ENCODE measurements around the gene RADIL.

Gene RADIL, protein sequence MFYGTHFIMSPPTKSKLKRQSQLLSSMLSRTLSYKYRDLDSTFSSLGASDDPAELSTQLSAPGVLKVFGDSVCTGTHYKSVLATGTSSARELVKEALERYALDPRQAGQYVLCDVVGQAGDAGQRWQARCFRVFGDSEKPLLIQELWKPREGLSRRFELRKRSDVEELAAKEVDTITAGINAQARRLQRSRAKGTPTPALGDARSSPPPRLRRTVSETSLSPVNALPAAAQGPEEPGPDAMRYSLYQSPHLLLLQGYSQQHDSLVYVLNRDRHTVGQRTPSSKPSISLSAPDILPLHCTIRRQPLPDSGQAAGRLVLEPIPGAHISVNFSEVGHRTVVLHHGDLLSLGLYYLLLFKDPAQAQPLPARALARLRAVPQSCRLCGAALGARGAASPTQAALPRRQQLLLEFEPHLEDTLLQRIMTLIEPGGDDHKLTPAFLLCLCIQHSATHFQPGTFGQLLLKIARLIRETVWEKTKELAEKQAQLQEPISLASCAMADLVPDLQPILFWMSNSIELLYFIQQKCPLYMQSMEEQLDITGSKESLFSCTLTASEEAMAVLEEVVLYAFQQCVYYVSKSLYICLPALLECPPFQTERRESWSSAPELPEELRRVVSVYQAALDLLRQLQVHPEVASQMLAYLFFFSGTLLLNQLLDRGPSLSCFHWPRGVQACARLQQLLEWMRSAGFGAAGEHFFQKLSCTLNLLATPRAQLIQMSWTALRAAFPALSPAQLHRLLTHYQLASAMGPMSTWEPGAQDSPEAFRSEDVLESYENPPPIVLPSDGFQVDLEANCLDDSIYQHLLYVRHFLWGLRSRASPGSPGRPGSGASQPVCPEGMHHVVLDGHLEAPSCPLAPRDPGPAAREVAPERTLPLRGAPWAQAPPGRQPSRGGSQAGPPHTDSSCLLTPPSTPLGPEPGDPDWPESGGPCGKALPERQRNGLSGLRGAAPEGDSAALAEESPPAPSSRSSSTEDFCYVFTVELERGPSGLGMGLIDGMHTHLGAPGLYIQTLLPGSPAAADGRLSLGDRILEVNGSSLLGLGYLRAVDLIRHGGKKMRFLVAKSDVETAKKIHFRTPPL

DNA sequence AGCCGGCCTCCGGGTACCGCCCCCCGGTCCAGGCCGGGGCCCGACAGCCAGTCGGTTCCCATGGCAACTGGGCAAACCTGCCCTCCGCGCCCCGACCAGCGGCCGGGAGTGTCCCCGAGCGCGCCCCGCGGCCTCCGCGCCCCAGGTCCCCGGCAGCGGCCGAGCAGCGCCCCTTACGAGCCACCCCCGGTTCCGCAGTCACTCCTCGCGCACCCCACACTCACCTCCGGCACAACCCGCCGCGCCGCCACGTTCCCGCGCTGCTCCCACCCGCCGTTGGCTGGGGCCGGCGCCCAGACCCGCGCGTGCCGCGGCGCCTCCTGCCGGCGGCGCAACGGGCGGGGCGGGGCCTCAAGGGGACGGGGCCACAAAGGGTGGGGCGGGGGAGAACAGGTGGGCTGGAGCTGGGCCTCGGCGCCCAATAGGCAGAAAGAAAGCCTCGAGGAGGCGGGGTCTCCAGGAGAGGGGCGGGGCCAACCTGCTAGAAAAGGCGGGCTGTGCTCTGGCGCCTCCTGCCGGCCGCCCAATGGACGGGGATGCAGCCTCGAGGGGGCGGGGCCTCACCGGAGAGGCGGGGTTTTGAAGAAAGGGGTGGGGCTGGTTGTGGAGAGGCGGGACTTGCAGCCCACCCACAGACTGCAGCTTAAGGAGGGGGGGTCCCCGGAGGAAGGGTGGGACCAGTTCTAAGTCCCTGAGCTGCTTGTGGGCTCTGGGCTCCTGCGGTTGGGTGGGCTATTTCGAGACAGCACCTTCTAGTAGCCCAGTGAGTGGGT, at the start of gene RADIL:
Gene RADIL (minus strand): TSS at position 345 of the 773 bp plus-strand sequence. CDS start 5,577 bp downstream, outside the sequence.
- Histone ChIP-seq H3K9ac (ENCODE audit: low read length in 2 of 2) (peak within 1 kb of the TSS; percentile 26 to 36), H3K4me3 (ENCODE audit: low read length in 2 of 2) (peak within 1 kb of the TSS; percentile 63 to 74), H3K36me3 (ENCODE audit: control insufficient read depth in 2 of 2, insufficient read depth in 2 of 2, low read length in 2 of 2) (no peaks in the 10 kb centered on the region), H3K4me1 (ENCODE audit: control insufficient read depth, insufficient read depth, low read length) (peaks cover 20% of the 10 kb centered on the region), H3K27me3 (ENCODE audit: control insufficient read depth in 1 of 2, insufficient read depth in 2 of 2, low read length in 2 of 2) (no peaks in the 10 kb centered on the region), H3K27ac (ENCODE audit: low read length) (peak within 1 kb of the TSS; percentile 62), H3K9me3 (ENCODE audit: control insufficient read depth in 2 of 2, low read length in 2 of 2) (no peaks in the 10 kb centered on the region)

DNA sequence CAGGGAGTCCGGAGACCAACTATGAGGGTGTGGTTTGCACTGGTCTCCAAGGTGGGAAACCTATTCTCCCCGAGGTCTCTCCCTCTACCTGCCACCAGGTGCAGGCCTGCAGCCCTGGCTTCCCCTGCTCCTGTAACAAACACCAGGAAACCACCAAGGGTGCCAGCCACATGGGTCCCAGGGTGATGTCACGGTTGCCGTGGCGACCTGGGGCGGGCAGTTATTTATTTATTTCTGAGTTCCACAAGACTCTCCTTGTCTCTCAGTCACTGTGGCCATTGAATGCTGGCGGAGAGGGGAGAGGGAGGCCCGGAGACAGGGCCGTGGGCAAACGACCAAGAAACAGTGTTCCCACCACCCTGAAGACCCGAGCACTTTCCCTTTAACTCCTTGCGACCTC, 48.4 kb upstream of the RADIL start:
- Histone ChIP-seq H3K9ac (ENCODE audit: low read length in 2 of 2) (no peak overlapping the region), H3K27ac (ENCODE audit: low read length) (no peak overlapping the region), H3K27me3 (ENCODE audit: control insufficient read depth in 1 of 2, insufficient read depth in 2 of 2, low read length in 2 of 2) (peaks cover 8 to 13% of the 10 kb centered on the region in 2 donors)

DNA sequence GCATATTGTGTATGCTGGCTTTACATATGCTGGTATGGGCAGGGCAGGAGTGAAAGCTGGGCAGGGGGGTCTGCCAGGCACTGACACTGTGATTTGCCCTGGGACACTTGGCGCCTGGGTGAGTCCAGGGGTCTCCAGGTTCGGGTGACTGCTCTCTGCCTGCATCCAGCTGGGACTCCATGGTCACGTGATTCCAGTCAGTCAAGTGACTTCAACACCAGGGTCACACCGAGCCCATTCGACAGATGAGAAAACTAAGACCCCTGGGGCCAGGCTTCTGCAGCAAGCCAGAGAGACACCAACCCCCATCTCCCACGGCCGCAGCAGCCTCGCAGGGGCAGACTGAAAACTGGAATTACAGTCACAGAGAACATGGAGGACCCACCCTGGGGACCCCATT, 45.5 kb upstream of the RADIL start:
- Histone ChIP-seq H3K27ac (ENCODE audit: low read length) (no peak overlapping the region), H3K27me3 (ENCODE audit: control insufficient read depth in 1 of 2, insufficient read depth in 2 of 2, low read length in 2 of 2) (peaks cover 8 to 13% of the 10 kb centered on the region in 2 donors), H3K9ac (ENCODE audit: low read length in 2 of 2) (no peak overlapping the region), H3K4me1 (ENCODE audit: control insufficient read depth, insufficient read depth, low read length) (no peaks in the 10 kb centered on the region), H3K36me3 (ENCODE audit: control insufficient read depth in 2 of 2, insufficient read depth in 2 of 2, low read length in 2 of 2) (no peaks in the 10 kb centered on the region), H3K9me3 (ENCODE audit: control insufficient read depth in 2 of 2, low read length in 2 of 2) (no peaks in the 10 kb centered on the region), H3K4me3 (ENCODE audit: low read length in 2 of 2) (no peak overlapping the region)

More for the DNA sequence above, 48.4 kb upstream of the RADIL start:
- Histone ChIP-seq H3K9me3 (ENCODE audit: control insufficient read depth in 2 of 2, low read length in 2 of 2) (no peaks in the 10 kb centered on the region), H3K4me3 (ENCODE audit: low read length in 2 of 2) (no peak overlapping the region), H3K4me1 (ENCODE audit: control insufficient read depth, insufficient read depth, low read length) (no peaks in the 10 kb centered on the region), H3K36me3 (ENCODE audit: control insufficient read depth in 2 of 2, insufficient read depth in 2 of 2, low read length in 2 of 2) (no peaks in the 10 kb centered on the region)

DNA sequence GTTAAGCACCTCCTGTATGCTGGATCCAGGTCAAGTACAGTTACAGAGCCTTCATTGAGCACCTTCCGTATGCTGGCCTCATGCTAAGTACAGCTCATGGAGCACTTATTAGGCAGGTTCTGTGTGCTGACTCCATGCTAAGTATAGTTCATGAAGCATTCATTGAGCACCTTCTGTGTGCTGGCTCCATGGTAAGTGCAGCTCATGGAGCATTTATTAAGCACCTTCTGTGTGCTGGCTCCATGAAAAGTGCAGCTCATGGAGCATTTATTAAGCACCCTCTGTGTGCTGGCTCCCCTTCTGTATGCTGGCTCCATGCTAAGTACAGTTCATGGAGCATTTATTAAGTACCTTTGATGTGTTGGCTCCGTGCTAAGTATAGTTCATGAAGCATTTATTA, 44.9 kb upstream of the RADIL start:
- Histone ChIP-seq H3K9ac (ENCODE audit: low read length in 2 of 2) (no peak overlapping the region), H3K27me3 (ENCODE audit: control insufficient read depth in 1 of 2, insufficient read depth in 2 of 2, low read length in 2 of 2) (peaks cover 8 to 13% of the 10 kb centered on the region in 2 donors), H3K4me1 (ENCODE audit: control insufficient read depth, insufficient read depth, low read length) (no peaks in the 10 kb centered on the region), H3K27ac (ENCODE audit: low read length) (no peak overlapping the region), H3K4me3 (ENCODE audit: low read length in 2 of 2) (no peak overlapping the region), H3K36me3 (ENCODE audit: control insufficient read depth in 2 of 2, insufficient read depth in 2 of 2, low read length in 2 of 2) (no peaks in the 10 kb centered on the region), H3K9me3 (ENCODE audit: control insufficient read depth in 2 of 2, low read length in 2 of 2) (no peaks in the 10 kb centered on the region)

DNA sequence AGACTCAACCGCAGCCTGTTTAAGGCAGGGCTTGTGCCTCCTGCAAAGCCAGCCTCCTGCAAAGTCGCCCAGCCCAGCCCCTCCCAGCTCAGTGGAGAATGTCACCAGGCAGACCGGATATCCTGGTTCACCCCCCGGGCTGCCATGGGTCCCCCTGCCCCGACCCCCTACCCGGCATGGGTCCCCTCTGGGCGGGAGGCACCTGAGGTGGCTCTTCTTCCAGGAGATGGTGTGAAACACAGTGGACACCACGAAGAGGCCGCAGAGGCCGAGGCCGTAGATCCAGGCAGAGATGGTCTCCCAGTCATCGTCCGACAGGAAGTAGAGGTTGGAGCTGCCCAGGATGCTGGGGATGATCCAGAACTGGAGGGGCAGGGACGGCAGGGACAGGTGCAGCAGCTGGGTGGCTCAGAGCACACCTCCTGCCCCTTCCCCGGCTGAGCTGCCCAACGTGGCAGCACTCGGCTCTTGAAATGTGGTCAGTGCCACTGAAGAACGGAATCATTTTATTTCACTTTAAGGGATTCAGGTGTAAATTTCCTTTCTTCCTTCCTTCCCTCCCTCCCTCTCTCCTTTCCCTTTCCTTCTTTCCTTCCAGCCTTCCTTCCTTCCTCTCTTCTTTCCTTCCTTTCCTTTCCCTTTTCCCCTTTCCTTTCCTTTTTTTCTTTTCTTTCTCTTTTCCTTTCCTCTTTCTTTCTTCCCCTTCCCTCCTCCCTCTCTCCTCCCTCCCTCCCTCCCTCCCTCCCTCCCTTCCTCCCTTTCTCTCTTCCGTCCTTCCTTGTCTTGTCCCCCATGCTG, 36.7 kb upstream of the RADIL start:
- Histone ChIP-seq H3K4me3 (ENCODE audit: low read length in 2 of 2) (no peak overlapping the region), H3K4me1 (ENCODE audit: control insufficient read depth, insufficient read depth, low read length) (no peaks in the 10 kb centered on the region), H3K27me3 (ENCODE audit: control insufficient read depth in 1 of 2, insufficient read depth in 2 of 2, low read length in 2 of 2) (no peaks in the 10 kb centered on the region), H3K36me3 (ENCODE audit: control insufficient read depth in 2 of 2, insufficient read depth in 2 of 2, low read length in 2 of 2) (no peaks in the 10 kb centered on the region), H3K27ac (ENCODE audit: low read length) (no peak overlapping the region), H3K9me3 (ENCODE audit: control insufficient read depth in 2 of 2, low read length in 2 of 2) (peaks cover 0 to 6% of the 10 kb centered on the region in 2 donors), H3K9ac (ENCODE audit: low read length in 2 of 2) (no peak overlapping the region)

DNA sequence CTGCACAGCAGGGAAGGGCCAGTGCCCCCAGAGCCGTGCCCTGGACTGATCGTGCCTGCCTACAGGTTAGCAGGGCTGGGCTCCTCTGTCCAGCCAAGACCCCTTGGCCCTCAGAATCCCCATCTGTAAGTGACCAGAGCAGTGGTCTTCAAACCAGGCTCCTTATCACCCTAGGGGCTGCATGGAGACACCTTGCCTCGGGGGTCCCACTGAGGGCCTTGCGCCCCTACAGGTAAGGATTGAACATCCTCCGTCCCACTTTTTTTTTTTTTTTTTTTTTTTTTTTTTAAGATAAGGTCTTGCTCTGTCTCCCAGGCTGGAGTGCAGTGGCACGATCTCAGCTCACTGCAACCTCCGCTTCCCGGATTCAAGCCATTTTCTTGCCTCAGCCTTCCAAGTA, 32.6 kb upstream of the RADIL start:
- no peak overlapping the region for H3K27ac ChIP-seq (ENCODE audit: low read length)
- H3K27me3 ChIP-seq (ENCODE audit: control insufficient read depth in 1 of 2, insufficient read depth in 2 of 2, low read length in 2 of 2), result no peaks in the 10 kb centered on the region
- peaks cover 0 to 6% of the 10 kb centered on the region in 2 donors for H3K9me3 ChIP-seq (ENCODE audit: control insufficient read depth in 2 of 2, low read length in 2 of 2)
- no peak overlapping the region for H3K4me3 ChIP-seq (ENCODE audit: low read length in 2 of 2)
- H3K9ac ChIP-seq (ENCODE audit: low read length in 2 of 2), result no peak overlapping the region
- no peaks in the 10 kb centered on the region for H3K36me3 ChIP-seq (ENCODE audit: control insufficient read depth in 2 of 2, insufficient read depth in 2 of 2, low read length in 2 of 2)
- H3K4me1 ChIP-seq (ENCODE audit: control insufficient read depth, insufficient read depth, low read length), result no peaks in the 10 kb centered on the region

DNA sequence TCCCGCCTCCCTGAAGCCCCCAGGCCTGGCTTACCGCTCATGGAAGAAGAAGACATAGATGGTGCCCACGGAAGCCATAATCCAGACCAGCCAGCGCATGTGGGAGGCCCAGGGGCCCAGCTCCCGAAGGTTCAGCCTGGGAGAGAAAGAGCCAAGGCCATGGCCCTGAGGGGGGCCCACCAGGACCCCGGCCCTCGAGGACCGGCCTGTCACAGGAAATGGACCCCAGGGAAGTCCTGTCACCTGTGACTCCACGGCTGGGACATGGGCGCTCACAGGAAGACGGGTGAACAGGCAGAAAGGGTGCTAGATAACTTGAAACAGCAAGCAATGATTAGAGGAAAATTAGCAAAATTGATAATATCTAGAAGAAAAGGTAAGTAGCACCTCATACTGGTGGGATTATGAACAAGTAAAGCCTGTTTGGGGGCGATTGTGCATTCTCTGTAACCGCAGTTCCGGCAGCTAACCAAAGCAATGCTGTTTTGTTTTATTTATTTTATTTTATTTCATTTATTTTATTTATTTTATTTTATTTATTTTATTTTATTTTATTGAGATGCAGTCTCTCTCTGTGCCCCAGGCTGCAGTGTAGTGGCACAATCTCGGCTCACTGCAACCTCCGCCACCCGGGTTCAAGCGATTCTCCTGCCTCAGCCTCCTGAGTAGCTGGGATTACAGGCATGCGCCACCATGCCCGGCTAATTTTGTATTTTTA, 27.8 kb upstream of the RADIL start:
- Histone ChIP-seq H3K4me3 (ENCODE audit: low read length in 2 of 2) (no peak overlapping the region), H3K9me3 (ENCODE audit: control insufficient read depth in 2 of 2, low read length in 2 of 2) (no peaks in the 10 kb centered on the region), H3K27me3 (ENCODE audit: control insufficient read depth in 1 of 2, insufficient read depth in 2 of 2, low read length in 2 of 2) (no peaks in the 10 kb centered on the region), H3K36me3 (ENCODE audit: control insufficient read depth in 2 of 2, insufficient read depth in 2 of 2, low read length in 2 of 2) (no peaks in the 10 kb centered on the region), H3K27ac (ENCODE audit: low read length) (no peak overlapping the region), H3K4me1 (ENCODE audit: control insufficient read depth, insufficient read depth, low read length) (no peaks in the 10 kb centered on the region), H3K9ac (ENCODE audit: low read length in 2 of 2) (no peak overlapping the region)

DNA sequence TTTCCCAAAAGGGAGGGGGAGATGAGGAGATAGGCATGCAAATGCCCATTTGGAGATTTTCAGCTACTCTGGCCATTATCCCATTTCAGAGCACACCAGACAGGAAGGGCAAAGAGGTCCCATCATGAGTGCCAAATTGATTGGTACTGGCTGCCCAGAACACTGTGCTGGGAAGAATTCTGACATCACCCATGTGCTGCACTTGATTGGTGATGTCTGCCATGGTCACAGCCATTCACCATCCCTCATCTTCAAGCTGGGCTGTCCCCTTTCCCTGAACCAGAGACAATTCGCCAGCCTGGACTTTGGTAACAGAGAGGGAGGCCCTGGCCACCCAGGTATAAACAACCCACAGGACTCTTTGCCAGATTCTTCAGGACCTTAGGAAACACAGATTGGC, 23.2 kb upstream of the RADIL start:
- no peak overlapping the region for H3K27ac ChIP-seq (ENCODE audit: low read length)
- no peaks in the 10 kb centered on the region for H3K4me1 ChIP-seq (ENCODE audit: control insufficient read depth, insufficient read depth, low read length)
- peaks cover 2 to 6% of the 10 kb centered on the region in 2 donors for H3K27me3 ChIP-seq (ENCODE audit: control insufficient read depth in 1 of 2, insufficient read depth in 2 of 2, low read length in 2 of 2)
- no peak overlapping the region for H3K4me3 ChIP-seq (ENCODE audit: low read length in 2 of 2)
- H3K9me3 ChIP-seq (ENCODE audit: control insufficient read depth in 2 of 2, low read length in 2 of 2), result no peaks in the 10 kb centered on the region
- H3K9ac ChIP-seq (ENCODE audit: low read length in 2 of 2), result no peak overlapping the region
- no peaks in the 10 kb centered on the region for H3K36me3 ChIP-seq (ENCODE audit: control insufficient read depth in 2 of 2, insufficient read depth in 2 of 2, low read length in 2 of 2)

DNA sequence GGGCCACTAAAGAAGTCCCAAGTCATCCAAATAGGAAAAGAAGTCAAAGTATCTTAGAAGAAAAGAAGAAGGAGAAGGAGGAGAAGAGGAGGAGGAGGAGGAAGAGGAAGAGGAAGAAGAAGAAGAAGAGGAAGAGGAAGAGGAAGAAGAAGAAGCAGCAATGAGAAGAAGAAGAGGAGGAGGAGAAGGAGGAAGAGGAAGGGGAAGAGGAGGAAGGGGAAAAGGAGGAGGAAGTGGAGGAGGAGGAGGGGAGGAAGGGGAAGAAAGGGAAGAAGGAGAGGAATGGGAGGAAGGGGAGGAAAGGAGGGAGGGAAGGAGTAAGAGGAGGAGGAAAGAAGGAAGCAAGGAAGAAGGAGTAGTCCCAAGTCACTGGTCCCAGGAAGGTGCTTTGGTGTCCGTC, 21.7 kb upstream of the RADIL start:
- Histone ChIP-seq H3K27ac (ENCODE audit: low read length) (no peak overlapping the region), H3K36me3 (ENCODE audit: control insufficient read depth in 2 of 2, insufficient read depth in 2 of 2, low read length in 2 of 2) (no peaks in the 10 kb centered on the region), H3K9ac (ENCODE audit: low read length in 2 of 2) (no peak overlapping the region), H3K4me3 (ENCODE audit: low read length in 2 of 2) (no peak overlapping the region), H3K4me1 (ENCODE audit: control insufficient read depth, insufficient read depth, low read length) (no peaks in the 10 kb centered on the region), H3K27me3 (ENCODE audit: control insufficient read depth in 1 of 2, insufficient read depth in 2 of 2, low read length in 2 of 2) (peaks cover 4 to 6% of the 10 kb centered on the region in 2 donors), H3K9me3 (ENCODE audit: control insufficient read depth in 2 of 2, low read length in 2 of 2) (no peaks in the 10 kb centered on the region)
